ENCODE data around the gene ACSM5. TPM values are rescaled to one million over a fixed set of nuclear protein-coding genes. Genes with fewer than 3 reads are reported as not detected.
A peak's percentile ranks its signal among the peaks of the same experiment; 100 is the strongest.

Gene ACSM5
- total and polyA plus RNA-seq, 2 experiments from 2014 or later: not detected

DNA sequence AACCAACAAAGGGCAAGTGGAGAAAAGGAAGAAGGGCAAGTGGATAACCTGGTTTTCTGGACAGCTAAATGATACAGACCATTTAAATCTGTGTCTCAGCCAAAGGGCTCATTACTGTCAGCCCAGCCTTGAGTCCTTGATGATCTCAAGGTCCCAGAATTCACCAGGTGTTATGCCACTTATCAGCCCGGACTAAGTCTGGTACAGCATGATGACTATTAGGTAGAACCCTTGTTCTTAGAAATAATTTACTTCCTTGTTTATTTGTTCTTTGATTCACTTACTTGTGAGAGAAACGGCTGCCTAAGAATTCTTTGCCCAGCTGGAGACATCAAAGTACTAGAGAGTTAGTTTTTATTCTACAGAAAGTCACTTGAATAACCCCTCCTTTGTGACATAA lies 8.3 kb upstream of the ACSM5 start:
- H3K36me3 ChIP-seq (ENCODE audit: insufficient read depth): no peaks in the 10 kb centered on the region
- Mint-ChIP-seq H3K9me3 (no peaks in the 10 kb centered on the region), H3K36me3 (ENCODE audit: low read depth) (no peaks in the 10 kb centered on the region), H3K4me1 (no peaks in the 10 kb centered on the region), H3K4me3 (no peak overlapping the region), H3K27ac (no peak overlapping the region), H3K27me3 (ENCODE audit: insufficient read depth, low read depth, poor library complexity) (peaks cover 1% of the 10 kb centered on the region)
- H3K79me2 ChIP-seq (replicated peaks; ENCODE audit: insufficient read depth): no peaks in the 10 kb centered on the region
- H2AFZ ChIP-seq: peak overlapping the region; percentile 56; the same call in 1 of the 2 replicates
- no peak overlapping the region for H3K4me2 ChIP-seq
- H3K4me1 ChIP-seq (ENCODE audit: insufficient read depth): no peaks in the 10 kb centered on the region
- H4K20me1 ChIP-seq (replicated peaks; ENCODE audit: insufficient read depth): no peaks in the 10 kb centered on the region
- H3F3A ChIP-seq (replicated peaks; ENCODE audit: low read depth): no peaks in the 10 kb centered on the region
- 0 out of 2 replicates have a peak, but pooled peaks cover 3% of the 10 kb centered on the region for H3K9me2 ChIP-seq (ENCODE audit: insufficient read depth)
- no peaks in the 10 kb centered on the region for H3K27me3 ChIP-seq (ENCODE audit: insufficient read depth)
- ATAC-seq (no peak), DNase-seq (ENCODE audit: low spot score) (no peak)
- no peak for TF ChIP-seq ZNF114 (CRISPR knock-in tag; IDR thresholded peaks at IDR 0.05)
- TF ChIP-seq, protein P1, sequence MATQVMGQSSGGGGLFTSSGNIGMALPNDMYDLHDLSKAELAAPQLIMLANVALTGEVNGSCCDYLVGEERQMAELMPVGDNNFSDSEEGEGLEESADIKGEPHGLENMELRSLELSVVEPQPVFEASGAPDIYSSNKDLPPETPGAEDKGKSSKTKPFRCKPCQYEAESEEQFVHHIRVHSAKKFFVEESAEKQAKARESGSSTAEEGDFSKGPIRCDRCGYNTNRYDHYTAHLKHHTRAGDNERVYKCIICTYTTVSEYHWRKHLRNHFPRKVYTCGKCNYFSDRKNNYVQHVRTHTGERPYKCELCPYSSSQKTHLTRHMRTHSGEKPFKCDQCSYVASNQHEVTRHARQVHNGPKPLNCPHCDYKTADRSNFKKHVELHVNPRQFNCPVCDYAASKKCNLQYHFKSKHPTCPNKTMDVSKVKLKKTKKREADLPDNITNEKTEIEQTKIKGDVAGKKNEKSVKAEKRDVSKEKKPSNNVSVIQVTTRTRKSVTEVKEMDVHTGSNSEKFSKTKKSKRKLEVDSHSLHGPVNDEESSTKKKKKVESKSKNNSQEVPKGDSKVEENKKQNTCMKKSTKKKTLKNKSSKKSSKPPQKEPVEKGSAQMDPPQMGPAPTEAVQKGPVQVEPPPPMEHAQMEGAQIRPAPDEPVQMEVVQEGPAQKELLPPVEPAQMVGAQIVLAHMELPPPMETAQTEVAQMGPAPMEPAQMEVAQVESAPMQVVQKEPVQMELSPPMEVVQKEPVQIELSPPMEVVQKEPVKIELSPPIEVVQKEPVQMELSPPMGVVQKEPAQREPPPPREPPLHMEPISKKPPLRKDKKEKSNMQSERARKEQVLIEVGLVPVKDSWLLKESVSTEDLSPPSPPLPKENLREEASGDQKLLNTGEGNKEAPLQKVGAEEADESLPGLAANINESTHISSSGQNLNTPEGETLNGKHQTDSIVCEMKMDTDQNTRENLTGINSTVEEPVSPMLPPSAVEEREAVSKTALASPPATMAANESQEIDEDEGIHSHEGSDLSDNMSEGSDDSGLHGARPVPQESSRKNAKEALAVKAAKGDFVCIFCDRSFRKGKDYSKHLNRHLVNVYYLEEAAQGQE (IDR thresholded peaks at IDR 0.05; ENCODE audit: unreplicated experiment): no peak
- TF ChIP-seq, protein P2, sequence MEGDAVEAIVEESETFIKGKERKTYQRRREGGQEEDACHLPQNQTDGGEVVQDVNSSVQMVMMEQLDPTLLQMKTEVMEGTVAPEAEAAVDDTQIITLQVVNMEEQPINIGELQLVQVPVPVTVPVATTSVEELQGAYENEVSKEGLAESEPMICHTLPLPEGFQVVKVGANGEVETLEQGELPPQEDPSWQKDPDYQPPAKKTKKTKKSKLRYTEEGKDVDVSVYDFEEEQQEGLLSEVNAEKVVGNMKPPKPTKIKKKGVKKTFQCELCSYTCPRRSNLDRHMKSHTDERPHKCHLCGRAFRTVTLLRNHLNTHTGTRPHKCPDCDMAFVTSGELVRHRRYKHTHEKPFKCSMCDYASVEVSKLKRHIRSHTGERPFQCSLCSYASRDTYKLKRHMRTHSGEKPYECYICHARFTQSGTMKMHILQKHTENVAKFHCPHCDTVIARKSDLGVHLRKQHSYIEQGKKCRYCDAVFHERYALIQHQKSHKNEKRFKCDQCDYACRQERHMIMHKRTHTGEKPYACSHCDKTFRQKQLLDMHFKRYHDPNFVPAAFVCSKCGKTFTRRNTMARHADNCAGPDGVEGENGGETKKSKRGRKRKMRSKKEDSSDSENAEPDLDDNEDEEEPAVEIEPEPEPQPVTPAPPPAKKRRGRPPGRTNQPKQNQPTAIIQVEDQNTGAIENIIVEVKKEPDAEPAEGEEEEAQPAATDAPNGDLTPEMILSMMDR (conservative IDR thresholded peaks at IDR 0.05; ENCODE audit: low read depth in 2 of 2): no peak
- TF ChIP-seq CREB1 (CRISPR knock-in tag; IDR thresholded peaks at IDR 0.05; ENCODE audit: low read depth): no peak
- no peak for TF ChIP-seq ZNF331 (CRISPR knock-in tag; IDR thresholded peaks at IDR 0.05; ENCODE audit: low read depth)
- TF ChIP-seq POLR2AphosphoS5 (IDR thresholded peaks at IDR 0.05; ENCODE audit: low read depth): no peak
- no peak for TF ChIP-seq NANOG (IDR thresholded peaks at IDR 0.05; ENCODE audit: borderline replicate concordance)
- TF ChIP-seq JUNB (IDR thresholded peaks at IDR 0.05; ENCODE audit: unreplicated experiment): no peak
- TF ChIP-seq EZH2 (IDR thresholded peaks at IDR 0.05; ENCODE audit: low read depth, unreplicated experiment): no peak
- TF ChIP-seq, protein P3, sequence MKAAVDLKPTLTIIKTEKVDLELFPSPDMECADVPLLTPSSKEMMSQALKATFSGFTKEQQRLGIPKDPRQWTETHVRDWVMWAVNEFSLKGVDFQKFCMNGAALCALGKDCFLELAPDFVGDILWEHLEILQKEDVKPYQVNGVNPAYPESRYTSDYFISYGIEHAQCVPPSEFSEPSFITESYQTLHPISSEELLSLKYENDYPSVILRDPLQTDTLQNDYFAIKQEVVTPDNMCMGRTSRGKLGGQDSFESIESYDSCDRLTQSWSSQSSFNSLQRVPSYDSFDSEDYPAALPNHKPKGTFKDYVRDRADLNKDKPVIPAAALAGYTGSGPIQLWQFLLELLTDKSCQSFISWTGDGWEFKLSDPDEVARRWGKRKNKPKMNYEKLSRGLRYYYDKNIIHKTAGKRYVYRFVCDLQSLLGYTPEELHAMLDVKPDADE (IDR thresholded peaks at IDR 0.05): no peak
- TF ChIP-seq EZH2phosphoT487 (IDR thresholded peaks at IDR 0.05; ENCODE audit: unreplicated experiment): no peak
- TF ChIP-seq, protein P4, sequence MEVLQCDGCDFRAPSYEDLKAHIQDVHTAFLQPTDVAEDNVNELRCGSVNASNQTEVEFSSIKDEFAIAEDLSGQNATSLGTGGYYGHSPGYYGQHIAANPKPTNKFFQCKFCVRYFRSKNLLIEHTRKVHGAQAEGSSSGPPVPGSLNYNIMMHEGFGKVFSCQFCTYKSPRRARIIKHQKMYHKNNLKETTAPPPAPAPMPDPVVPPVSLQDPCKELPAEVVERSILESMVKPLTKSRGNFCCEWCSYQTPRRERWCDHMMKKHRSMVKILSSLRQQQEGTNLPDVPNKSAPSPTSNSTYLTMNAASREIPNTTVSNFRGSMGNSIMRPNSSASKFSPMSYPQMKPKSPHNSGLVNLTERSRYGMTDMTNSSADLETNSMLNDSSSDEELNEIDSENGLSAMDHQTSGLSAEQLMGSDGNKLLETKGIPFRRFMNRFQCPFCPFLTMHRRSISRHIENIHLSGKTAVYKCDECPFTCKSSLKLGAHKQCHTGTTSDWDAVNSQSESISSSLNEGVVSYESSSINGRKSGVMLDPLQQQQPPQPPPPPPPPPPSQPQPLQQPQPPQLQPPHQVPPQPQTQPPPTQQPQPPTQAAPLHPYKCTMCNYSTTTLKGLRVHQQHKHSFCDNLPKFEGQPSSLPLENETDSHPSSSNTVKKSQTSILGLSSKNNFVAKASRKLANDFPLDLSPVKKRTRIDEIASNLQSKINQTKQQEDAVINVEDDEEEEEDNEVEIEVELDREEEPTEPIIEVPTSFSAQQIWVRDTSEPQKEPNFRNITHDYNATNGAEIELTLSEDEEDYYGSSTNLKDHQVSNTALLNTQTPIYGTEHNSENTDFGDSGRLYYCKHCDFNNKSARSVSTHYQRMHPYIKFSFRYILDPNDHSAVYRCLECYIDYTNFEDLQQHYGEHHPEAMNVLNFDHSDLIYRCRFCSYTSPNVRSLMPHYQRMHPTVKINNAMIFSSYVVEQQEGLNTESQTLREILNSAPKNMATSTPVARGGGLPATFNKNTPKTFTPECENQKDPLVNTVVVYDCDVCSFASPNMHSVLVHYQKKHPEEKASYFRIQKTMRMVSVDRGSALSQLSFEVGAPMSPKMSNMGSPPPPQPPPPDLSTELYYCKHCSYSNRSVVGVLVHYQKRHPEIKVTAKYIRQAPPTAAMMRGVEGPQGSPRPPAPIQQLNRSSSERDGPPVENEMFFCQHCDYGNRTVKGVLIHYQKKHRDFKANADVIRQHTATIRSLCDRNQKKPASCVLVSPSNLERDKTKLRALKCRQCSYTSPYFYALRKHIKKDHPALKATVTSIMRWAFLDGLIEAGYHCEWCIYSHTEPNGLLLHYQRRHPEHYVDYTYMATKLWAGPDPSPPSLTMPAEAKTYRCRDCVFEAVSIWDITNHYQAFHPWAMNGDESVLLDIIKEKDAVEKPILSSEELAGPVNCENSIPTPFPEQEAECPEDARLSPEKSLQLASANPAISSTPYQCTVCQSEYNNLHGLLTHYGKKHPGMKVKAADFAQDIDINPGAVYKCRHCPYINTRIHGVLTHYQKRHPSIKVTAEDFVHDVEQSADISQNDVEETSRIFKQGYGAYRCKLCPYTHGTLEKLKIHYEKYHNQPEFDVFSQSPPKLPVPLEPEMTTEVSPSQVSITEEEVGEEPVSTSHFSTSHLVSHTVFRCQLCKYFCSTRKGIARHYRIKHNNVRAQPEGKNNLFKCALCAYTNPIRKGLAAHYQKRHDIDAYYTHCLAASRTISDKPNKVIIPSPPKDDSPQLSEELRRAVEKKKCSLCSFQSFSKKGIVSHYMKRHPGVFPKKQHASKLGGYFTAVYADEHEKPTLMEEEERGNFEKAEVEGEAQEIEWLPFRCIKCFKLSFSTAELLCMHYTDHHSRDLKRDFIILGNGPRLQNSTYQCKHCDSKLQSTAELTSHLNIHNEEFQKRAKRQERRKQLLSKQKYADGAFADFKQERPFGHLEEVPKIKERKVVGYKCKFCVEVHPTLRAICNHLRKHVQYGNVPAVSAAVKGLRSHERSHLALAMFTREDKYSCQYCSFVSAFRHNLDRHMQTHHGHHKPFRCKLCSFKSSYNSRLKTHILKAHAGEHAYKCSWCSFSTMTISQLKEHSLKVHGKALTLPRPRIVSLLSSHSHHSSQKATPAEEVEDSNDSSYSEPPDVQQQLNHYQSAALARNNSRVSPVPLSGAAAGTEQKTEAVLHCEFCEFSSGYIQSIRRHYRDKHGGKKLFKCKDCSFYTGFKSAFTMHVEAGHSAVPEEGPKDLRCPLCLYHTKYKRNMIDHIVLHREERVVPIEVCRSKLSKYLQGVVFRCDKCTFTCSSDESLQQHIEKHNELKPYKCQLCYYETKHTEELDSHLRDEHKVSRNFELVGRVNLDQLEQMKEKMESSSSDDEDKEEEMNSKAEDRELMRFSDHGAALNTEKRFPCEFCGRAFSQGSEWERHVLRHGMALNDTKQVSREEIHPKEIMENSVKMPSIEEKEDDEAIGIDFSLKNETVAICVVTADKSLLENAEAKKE (CRISPR knock-in tag; IDR thresholded peaks at IDR 0.05): no peak
- no peak for TF ChIP-seq STAT1 (IDR thresholded peaks at IDR 0.05; ENCODE audit: unreplicated experiment)
- no peak overlapping the region for H3K4me3 ChIP-seq
- H3K27ac ChIP-seq (ENCODE audit: low read depth): no peak overlapping the region

Measured in GM23338 (cell line).